HFFc6 (cell line): Measurements from ENCODE around the gene LMAN2. TPM values are rescaled to one million over a fixed set of nuclear protein-coding genes. Genes with fewer than 3 reads are reported as not detected.
A peak's percentile ranks its signal among the peaks of the same experiment; 100 is the strongest.

Experiments
- DNase-seq: peaks from one replicate; pipeline ENCODE4 v3.0.0-alpha.2; 2018
- H3K27ac Mint-ChIP-seq: 2 replicates; pipeline ENCODE4 v1.8.0; 2020; ENCODE audit warnings: mild to moderate bottlenecking, mixed read lengths
- H3K27me3 Mint-ChIP-seq: 2 replicates; pipeline ENCODE4 v1.8.0; 2021; ENCODE audit warnings: mild to moderate bottlenecking, moderate library complexity, mixed read lengths; ENCODE audit not compliant: insufficient read depth
- H3K36me3 Mint-ChIP-seq: 2 replicates; pipeline ENCODE4 v1.8.0; 2021; ENCODE audit warnings: low read depth, mixed read lengths
- H3K4me1 Mint-ChIP-seq: 2 replicates; pipeline ENCODE4 v1.8.0; 2020; ENCODE audit warnings: low read depth, mixed read lengths
- H3K4me3 Mint-ChIP-seq: 2 replicates; pipeline ENCODE4 v1.8.0; 2020; ENCODE audit warnings: mild to moderate bottlenecking, moderate library complexity, mixed read lengths
- H3K9me3 Mint-ChIP-seq: 2 replicates; pipeline ENCODE4 v1.8.0; 2020; ENCODE audit warnings: mild to moderate bottlenecking, mixed read lengths
- long read RNA-seq: library from polyadenylated mRNA; unstranded; transcript quantifications from one replicate; pipeline ENCODE4 v2.0.0, GENCODE V29; 2019
- total RNA-seq, 6 experiments: library from RNA; stranded (reverse); fragmentation: NEBNext Ultra II Directional; extraction: Animal tissue kit (Norgen Biotek cat#: 25700); gene quantifications; 2 replicates in 1 of 6; 3 replicates in 5 of 6; pipeline ENCODE4 v1.2.3, GENCODE V29; 2021
- TF ChIP-seq, protein P1 (sequence below): fragments of 200-600 bp; sonication (generic); IDR thresholded peaks from 2 replicates; pipeline ENCODE4 v1.5.0; 2021; ENCODE audit warnings: antibody characterized with exemption, mild to moderate bottlenecking

Gene LMAN2, protein sequence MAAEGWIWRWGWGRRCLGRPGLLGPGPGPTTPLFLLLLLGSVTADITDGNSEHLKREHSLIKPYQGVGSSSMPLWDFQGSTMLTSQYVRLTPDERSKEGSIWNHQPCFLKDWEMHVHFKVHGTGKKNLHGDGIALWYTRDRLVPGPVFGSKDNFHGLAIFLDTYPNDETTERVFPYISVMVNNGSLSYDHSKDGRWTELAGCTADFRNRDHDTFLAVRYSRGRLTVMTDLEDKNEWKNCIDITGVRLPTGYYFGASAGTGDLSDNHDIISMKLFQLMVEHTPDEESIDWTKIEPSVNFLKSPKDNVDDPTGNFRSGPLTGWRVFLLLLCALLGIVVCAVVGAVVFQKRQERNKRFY
- 100 to 1,000 TPM; 153 to 169 (median 164) TPM for total RNA-seq
- long read RNA-seq, transcript LMAN2-208 (8 exons, 1,149 nt): minor isoform, 8 of 360 reads
- long read RNA-seq, transcript LMAN2-201 (8 exons, 1,800 nt): major isoform, 321 of 360 reads
- long read RNA-seq, partial matches to known transcripts: 11 of 360 reads
- long read RNA-seq, other reads (novel, unspliced or antisense): 17 of 360 reads

DNA sequence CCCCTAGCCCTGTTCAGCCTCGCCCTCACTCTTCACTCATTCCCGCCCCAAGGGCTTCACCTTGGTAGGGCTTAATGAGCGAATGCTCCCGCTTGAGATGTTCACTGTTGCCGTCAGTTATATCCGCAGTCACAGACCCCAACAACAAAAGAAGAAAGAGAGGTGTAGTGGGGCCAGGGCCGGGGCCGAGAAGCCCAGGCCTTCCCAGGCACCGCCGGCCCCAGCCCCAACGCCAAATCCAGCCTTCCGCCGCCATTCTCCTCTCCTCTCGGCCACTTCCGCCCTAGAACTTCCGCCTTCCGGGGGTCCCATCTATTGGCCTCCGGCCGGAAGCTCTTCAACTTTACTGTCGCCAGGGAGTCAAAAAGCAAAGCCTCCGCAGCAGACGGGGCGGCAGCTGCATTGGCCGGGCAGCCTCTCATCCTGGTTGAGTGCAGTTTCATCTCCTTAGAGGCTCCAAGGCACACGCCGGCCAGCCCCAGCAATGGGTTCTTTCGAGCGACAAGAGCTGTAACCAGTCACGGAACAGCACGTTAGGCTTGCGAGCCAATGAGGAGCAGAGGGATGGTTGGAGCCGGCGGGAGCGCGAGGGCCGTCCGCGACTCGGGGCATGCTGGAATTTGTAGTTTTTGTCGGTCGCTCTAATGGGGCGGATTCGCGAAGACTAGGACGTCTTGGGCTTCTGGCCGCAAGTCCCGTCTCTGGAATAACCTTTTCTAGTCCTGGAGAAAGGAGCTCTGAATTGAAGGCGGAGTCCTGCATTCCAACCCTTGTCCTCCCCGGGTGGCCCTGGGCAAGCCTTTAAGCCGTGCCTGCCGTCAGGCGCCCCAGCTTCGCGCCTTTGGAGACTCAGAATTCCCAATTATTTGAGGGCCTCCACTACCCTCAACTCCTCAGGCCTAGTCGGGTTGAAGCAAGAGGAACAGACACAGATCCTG is at the start of gene LMAN2:
TSS of gene LMAN2 (minus strand) at position 277 of the 938 bp plus-strand sequence. CDS start at position 256, 21 bp downstream.
- Mint-ChIP-seq H3K27me3 (peaks cover 7% of the 10 kb centered on the region), H3K4me1 (peaks cover 35% of the 10 kb centered on the region), H3K36me3 (no peaks in the 10 kb centered on the region; the same call in 1 of the 2 replicates), H3K27ac (peak within 1 kb of the TSS; percentile 99), H3K4me3 (peak within 1 kb of the TSS; percentile 98), H3K9me3 (no peaks in the 10 kb centered on the region)
- TF ChIP-seq, protein P1, sequence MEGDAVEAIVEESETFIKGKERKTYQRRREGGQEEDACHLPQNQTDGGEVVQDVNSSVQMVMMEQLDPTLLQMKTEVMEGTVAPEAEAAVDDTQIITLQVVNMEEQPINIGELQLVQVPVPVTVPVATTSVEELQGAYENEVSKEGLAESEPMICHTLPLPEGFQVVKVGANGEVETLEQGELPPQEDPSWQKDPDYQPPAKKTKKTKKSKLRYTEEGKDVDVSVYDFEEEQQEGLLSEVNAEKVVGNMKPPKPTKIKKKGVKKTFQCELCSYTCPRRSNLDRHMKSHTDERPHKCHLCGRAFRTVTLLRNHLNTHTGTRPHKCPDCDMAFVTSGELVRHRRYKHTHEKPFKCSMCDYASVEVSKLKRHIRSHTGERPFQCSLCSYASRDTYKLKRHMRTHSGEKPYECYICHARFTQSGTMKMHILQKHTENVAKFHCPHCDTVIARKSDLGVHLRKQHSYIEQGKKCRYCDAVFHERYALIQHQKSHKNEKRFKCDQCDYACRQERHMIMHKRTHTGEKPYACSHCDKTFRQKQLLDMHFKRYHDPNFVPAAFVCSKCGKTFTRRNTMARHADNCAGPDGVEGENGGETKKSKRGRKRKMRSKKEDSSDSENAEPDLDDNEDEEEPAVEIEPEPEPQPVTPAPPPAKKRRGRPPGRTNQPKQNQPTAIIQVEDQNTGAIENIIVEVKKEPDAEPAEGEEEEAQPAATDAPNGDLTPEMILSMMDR: no peak
- DNase-seq: peak; percentile 95

DNA sequence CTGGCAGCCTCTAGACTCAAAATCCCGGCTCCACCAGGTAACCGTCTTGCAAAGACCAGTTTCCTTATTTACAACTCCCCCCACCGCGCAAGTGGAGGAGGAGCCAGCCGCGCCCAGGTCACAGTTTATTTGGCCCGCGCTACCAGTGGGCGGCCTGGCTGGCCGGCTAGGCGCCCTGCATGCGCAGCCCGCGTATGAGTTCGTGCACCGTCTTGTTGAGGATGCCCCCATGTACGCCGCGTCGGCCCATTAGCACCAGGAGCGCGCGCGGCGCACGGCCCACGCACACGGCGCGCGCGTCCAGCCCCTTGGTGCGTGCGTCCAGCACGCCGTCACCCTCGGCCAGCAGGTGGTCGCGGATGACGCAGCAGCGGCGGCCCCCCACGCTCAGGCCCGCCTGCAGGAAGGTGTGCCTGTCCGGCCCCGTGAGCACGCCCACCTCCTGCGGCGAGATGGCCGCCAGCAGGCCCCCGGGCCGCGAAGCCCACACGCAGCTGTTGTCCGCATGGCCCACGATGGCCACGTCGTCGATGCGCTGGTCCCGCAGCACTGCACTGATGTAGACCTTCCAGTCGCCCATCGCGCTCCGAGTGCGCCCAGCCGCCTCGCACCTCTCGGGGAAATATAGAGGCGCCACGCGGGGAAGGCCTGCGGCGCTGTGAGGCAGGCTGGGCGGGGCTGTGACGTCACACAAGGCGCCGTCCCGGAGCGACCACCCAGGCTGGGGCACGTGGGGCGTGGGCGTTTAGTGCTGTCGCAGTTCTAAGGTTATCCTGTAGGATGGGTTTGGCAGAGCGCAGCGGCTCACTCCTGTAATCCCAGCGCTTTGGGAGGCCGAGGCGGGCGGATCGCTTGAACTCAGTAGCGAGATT is 48.8 kb upstream of the LMAN2 start, which contains the start of gene PFN3:
TSS of gene PFN3 (minus strand) at position 665 of the 872 bp plus-strand sequence. CDS start at position 580, 85 bp downstream.
- no peak within 1 kb of the TSS for H3K4me3 Mint-ChIP-seq
- H3K4me1 Mint-ChIP-seq: peaks cover 9% of the 10 kb centered on the region
- no peaks in the 10 kb centered on the region for H3K36me3 Mint-ChIP-seq
- peaks cover 41% of the 10 kb centered on the region for H3K27me3 Mint-ChIP-seq
- H3K27ac Mint-ChIP-seq: no peak within 1 kb of the TSS
- DNase-seq: no peak
- TF ChIP-seq, protein P1: peak; percentile 13; the same call in 1 of the 2 replicates
- no peaks in the 10 kb centered on the region for H3K9me3 Mint-ChIP-seq

DNA sequence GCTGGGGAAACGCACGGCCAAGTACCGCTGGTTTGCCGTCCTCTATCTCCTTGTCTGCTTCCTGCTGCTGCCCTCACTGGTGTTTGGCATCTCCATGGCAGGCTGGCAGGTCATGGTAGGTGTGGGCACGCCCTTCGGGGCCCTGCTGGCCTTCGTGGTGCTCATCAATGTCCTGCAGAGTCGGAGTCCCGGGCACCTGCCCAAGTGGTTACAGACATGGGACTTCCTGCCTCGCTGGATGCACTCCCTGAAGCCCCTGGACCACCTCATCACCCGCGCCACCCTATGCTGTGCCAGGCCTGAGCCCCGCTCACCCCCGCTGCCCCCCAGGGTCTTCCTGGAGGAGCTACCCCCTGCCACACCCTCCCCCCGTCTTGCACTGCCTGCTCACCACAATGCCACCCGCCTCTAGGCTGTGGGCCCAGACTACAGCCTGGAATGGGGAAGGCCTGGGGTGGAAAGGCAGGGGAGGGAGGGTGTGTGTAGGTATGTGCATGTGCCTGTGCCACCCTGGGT is 46.5 kb upstream of the LMAN2 start:
- Mint-ChIP-seq H3K27ac (no peak overlapping the region), H3K9me3 (no peaks in the 10 kb centered on the region), H3K4me3 (no peak overlapping the region), H3K36me3 (no peaks in the 10 kb centered on the region), H3K27me3 (peaks cover 47% of the 10 kb centered on the region), H3K4me1 (peaks cover 6% of the 10 kb centered on the region)
- TF ChIP-seq, protein P1: no peak
- no peak for DNase-seq

DNA sequence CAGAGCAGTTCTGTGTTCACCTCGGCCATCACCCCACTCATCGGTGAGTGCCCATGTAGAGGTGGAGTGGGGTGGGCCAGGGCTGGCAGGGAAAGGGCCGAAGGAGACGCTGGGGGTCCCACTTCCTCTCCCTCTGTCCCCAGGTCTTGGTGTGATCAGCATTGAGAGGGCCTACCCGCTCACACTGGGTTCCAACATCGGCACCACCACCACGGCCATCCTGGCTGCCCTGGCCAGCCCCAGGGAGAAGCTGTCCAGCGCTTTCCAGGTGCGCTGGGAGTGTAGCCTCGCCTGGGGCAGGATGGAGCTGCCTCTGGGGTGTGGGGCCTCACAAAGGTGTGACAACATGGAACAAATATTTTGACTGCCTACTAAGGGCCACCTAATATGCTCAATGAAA is 45.3 kb upstream of the LMAN2 start:
- TF ChIP-seq, protein P1: no peak
- H3K27ac Mint-ChIP-seq: no peak overlapping the region
- DNase-seq: no peak
- no peaks in the 10 kb centered on the region for H3K4me1 Mint-ChIP-seq
- H3K9me3 Mint-ChIP-seq: no peaks in the 10 kb centered on the region
- no peaks in the 10 kb centered on the region for H3K36me3 Mint-ChIP-seq
- peaks cover 44% of the 10 kb centered on the region for H3K27me3 Mint-ChIP-seq
- no peak overlapping the region for H3K4me3 Mint-ChIP-seq
